GM12878 (cell line): Measurements from ENCODE around the gene ZNF317. TPM values are rescaled to one million over a fixed set of nuclear protein-coding genes. Genes with fewer than 3 reads are reported as not detected.

Experiments
- ATAC-seq: fragments of 200-7000 bp; cut with Tn5 transposase; 3 replicates; pipeline ENCODE4 v1.9.1; 2020; ENCODE audit warnings: mild to moderate bottlenecking, moderate library complexity
- BruUV-seq: library from RNA; stranded (reverse); fragments of 400-500 nt; replicated peaks from 2 replicates; lab custom pipeline; 2021; lab: Mats Ljungman, UMichigan
- CTCF ChIA-PET: fragments of 300-600 bp; sonication (Branson Sonifier 250); formaldehyde crosslinking; extraction: SDS; loops from one replicate; lab custom pipeline; 2021; ENCODE audit warnings: inconsistent platforms; lab: Yijun Ruan, JAX
- POLR2A ChIA-PET: fragments of 350-600 bp; formaldehyde crosslinking; extraction: SDS; loops from one replicate; lab custom pipeline; 2021; ENCODE audit warnings: inconsistent platforms; lab: Charles Lee
- RAD21 ChIA-PET: fragments of 300-600 bp; sonication (Branson Sonifier 250); formaldehyde crosslinking; loops from one replicate; lab custom pipeline; 2023; ENCODE audit warnings: antibody characterized with exemption; ENCODE audit not compliant: unreplicated experiment; lab: Charles Lee
- SMC1A ChIA-PET: fragments of 300-600 bp; sonication (Branson Sonifier 250); formaldehyde crosslinking; loops from one replicate; lab custom pipeline; 2023; ENCODE audit not compliant: unreplicated experiment, uncharacterized antibody; lab: Charles Lee
- DNase-seq: peaks from one replicate; pipeline ENCODE4 v3.0.0-alpha.2; 2011; ENCODE audit warnings: low read depth, low spot score
- FAIRE-seq: peaks from 3 replicates; lab custom pipeline; 2011; peaks lifted over from hg19 to GRCh38; lab: Jason Lieb, UNC
- H2AFZ ChIP-seq: 2 replicates; pipeline ENCODE4 v1.6.0; 2011; ENCODE audit warnings: low read depth, low read length, control low read depth; ENCODE audit not compliant: control insufficient read depth
- H3K27ac ChIP-seq: 2 replicates; pipeline ENCODE4 v1.5.1; 2011; ENCODE audit warnings: control low read depth; ENCODE audit not compliant: control insufficient read depth, insufficient read depth
- H3K27me3 ChIP-seq, 2 experiments: replicated peaks in 1 of 2; 2 replicates each; pipeline versions ENCODE4 v1.6.0 to v1.6.1; 2011; ENCODE audit warnings: low read length in 1 of 2; ENCODE audit not compliant: control insufficient read depth in 2 of 2, insufficient read depth in 2 of 2
- H3K36me3 ChIP-seq, 2 experiments: 2 replicates each; pipeline ENCODE4 v1.5.1; 2011; ENCODE audit warnings: low read length in 1 of 2; ENCODE audit not compliant: control insufficient read depth in 2 of 2, insufficient read depth in 2 of 2
- H3K4me1 ChIP-seq: 2 replicates; pipeline ENCODE4 v1.6.1; 2011; ENCODE audit warnings: mild to moderate bottlenecking, low read length, moderate library complexity, mixed read lengths; ENCODE audit not compliant: control insufficient read depth, insufficient read depth
- H3K4me2 ChIP-seq: 2 replicates; pipeline ENCODE4 v1.6.0; 2011; ENCODE audit warnings: control low read depth; ENCODE audit not compliant: control insufficient read depth, insufficient read depth
- H3K4me3 ChIP-seq: fragments of 200-600 bp; sonication (generic); 2 replicates; pipeline ENCODE4 v1.5.1; 2016
- H3K79me2 ChIP-seq: 2 replicates; pipeline ENCODE4 v1.6.0; 2011; ENCODE audit warnings: low read length; ENCODE audit not compliant: control insufficient read depth, insufficient read depth
- H3K9ac ChIP-seq: 2 replicates; pipeline ENCODE4 v1.8.0; 2011; ENCODE audit warnings: low read length, control low read depth, mixed read lengths; ENCODE audit not compliant: control insufficient read depth, insufficient read depth
- H3K9me3 ChIP-seq: replicated peaks from 3 replicates; pipeline ENCODE4 v1.5.1; 2011; ENCODE audit warnings: mild to moderate bottlenecking, low read length; ENCODE audit not compliant: control insufficient read depth, insufficient read depth
- H4K20me1 ChIP-seq: 2 replicates; pipeline ENCODE4 v1.6.0; 2011; ENCODE audit not compliant: control insufficient read depth, insufficient read depth
- ASH2L ChIP-seq: fragments of 300-600, 200-600 bp; sonication (generic); IDR thresholded peaks from 2 replicates; pipeline ENCODE4 v1.6.1; 2017; ENCODE audit warnings: low read depth, mild to moderate bottlenecking, borderline replicate concordance
- BRCA1 ChIP-seq: IDR thresholded peaks from 2 replicates; pipeline ENCODE4 v1.6.1; 2011; ENCODE audit warnings: low read depth, low read length, improper control_type of control experiment
- DPF2 ChIP-seq: fragments of 450-650 bp; IDR thresholded peaks from 2 replicates; pipeline ENCODE4 v1.6.1; 2017; ENCODE audit warnings: mild to moderate bottlenecking
- ETV6 ChIP-seq, 2 experiments: fragments of 450-650 bp in 1 of 2; IDR thresholded peaks in 1 of 2; conservative IDR thresholded peaks in 1 of 2; 2 replicates each; pipeline ENCODE4 v1.6.1; 2014; ENCODE audit warnings: antibody characterized with exemption in 1 of 2, borderline replicate concordance in 1 of 2, low read depth in 1 of 2, mild to moderate bottlenecking in 1 of 2, moderate library complexity in 1 of 2
- EZH2 ChIP-seq: IDR thresholded peaks from 2 replicates; pipeline ENCODE4 v1.6.1; 2012; ENCODE audit warnings: low read depth, mild to moderate bottlenecking, control low read depth, inconsistent platforms, low read length, borderline replicate concordance; ENCODE audit not compliant: control insufficient read depth
- KLF5 ChIP-seq: fragments of 450-650 bp; IDR thresholded peaks from 2 replicates; pipeline ENCODE4 v1.6.1; 2014; ENCODE audit warnings: mild to moderate bottlenecking; ENCODE audit not compliant: partially characterized antibody
- MLLT1 ChIP-seq: fragments of 450-650 bp; IDR thresholded peaks from 2 replicates; pipeline ENCODE4 v1.6.1; 2016; ENCODE audit warnings: mild to moderate bottlenecking
- NFYB ChIP-seq: IDR thresholded peaks from 2 replicates; pipeline ENCODE4 v1.6.1; 2011; ENCODE audit warnings: low read depth, mild to moderate bottlenecking, low read length, improper control_type of control experiment, moderate library complexity; ENCODE audit not compliant: insufficient read depth
- POU2F2 ChIP-seq: IDR thresholded peaks from 3 replicates; pipeline ENCODE4 v1.6.1; 2011; ENCODE audit warnings: low read depth, mild to moderate bottlenecking, low read length, borderline replicate concordance
- RAD51 ChIP-seq: fragments of 450-650 bp; IDR thresholded peaks from 2 replicates; pipeline ENCODE4 v1.6.1; 2016; ENCODE audit warnings: moderate library complexity, mild to moderate bottlenecking, inconsistent platforms
- RUNX3 ChIP-seq: IDR thresholded peaks from 2 replicates; pipeline ENCODE4 v1.6.1; 2012; ENCODE audit warnings: low read length, inconsistent platforms
- SMAD5 ChIP-seq: IDR thresholded peaks from 2 replicates; pipeline ENCODE4 v1.6.1; 2016; ENCODE audit warnings: antibody characterized with exemption, low read depth
- SPI1 ChIP-seq: IDR thresholded peaks from 2 replicates; pipeline ENCODE4 v1.6.1; 2011; ENCODE audit warnings: low read depth, mild to moderate bottlenecking, low read length, moderate library complexity, borderline replicate concordance; ENCODE audit not compliant: insufficient read depth
- TARDBP ChIP-seq: IDR thresholded peaks from 2 replicates; pipeline ENCODE4 v1.6.1; 2016; ENCODE audit warnings: borderline replicate concordance
- TBL1XR1 ChIP-seq: IDR thresholded peaks from 2 replicates; pipeline ENCODE4 v1.6.1; 2012; ENCODE audit warnings: low read depth, low read length, improper control_type of control experiment
- ZBED1 ChIP-seq: IDR thresholded peaks from 2 replicates; pipeline ENCODE4 v1.6.1; 2016; ENCODE audit warnings: borderline replicate concordance
- WGBS: methylation state at CpG from one replicate; pipeline ENCODE4 v1.1.6; 2016; ENCODE audit warnings: low lambda C conversion rate; ENCODE audit not compliant: insufficient replicate concordance, insufficient coverage; ENCODE audit errors: missing lambda C conversion rate; 5-methylcytosine and 5-hydroxymethylcytosine counted together
- in situ Hi-C: fragments of 300-500 bp; cut with MboI; formaldehyde crosslinking; loops from 9 replicates; pipeline ENCODE4 v1.14.3; 2018; ENCODE audit warnings: mixed read lengths
- intact Hi-C: fragments of 100-400 bp; cut with micrococcal nuclease; formaldehyde crosslinking; loops from one replicate; pipeline ENCODE4 v1.14.2; 2022; ENCODE audit not compliant: unreplicated experiment
- polyA plus RNA-seq, 11 experiments: library from polyadenylated mRNA; depleted of rRNA in 4 of 11; unstranded in 6 of 11; stranded (reverse) in 5 of 11; fragments of >200 nt; fragmentation: Nextera tagmentation in 4 of 11; fragmentation: Illumina TruSeq in 1 of 11; extraction: Ambion mirVana in 4 of 11; extraction: Trizol in 1 of 11; gene quantifications; 1 replicate in 1 of 11; 2 replicates in 10 of 11; pipeline versions ENCODE4 v1.2.1 to v1.2.3, GENCODE V29; 2011 to 2016; ENCODE audit warnings: inconsistent platforms in 2 of 11, missing spikeins in 2 of 11, low read depth in 1 of 11
- total RNA-seq, 4 experiments: library from RNA; depleted of rRNA in 3 of 4; stranded (reverse); fragments of >200 nt in 3 of 4; fragmentation: Illumina TruSeq in 1 of 4; extraction: Trizol in 1 of 4; gene quantifications; 2 replicates each; pipeline versions ENCODE4 v1.2.1 to v1.2.3, GENCODE V29; 2013 to 2021

ZNF317 gene
- total and polyA plus RNA-seq, 10 of the 15 experiments (the other 5 are each of a cell fraction or from before 2014, with no cell fraction given) = 22.7 to 39.4 (median 32.6) TPM

- Histone ChIP-seq H3K27ac (no peak within 1 kb of the TSS), H3K4me3 (no peak within 1 kb of the TSS), H2AFZ (no peak within 1 kb of the TSS), H3K4me1 (no peaks in the 10 kb centered on the region), H4K20me1 (no peaks in the 10 kb centered on the region), H3K79me2 (no peaks in the 10 kb centered on the region), H3K4me2 (no peak within 1 kb of the TSS), H3K27me3 (no peaks in the 10 kb centered on the region), H3K36me3 (no peaks in the 10 kb centered on the region), H3K9me3 (no peaks in the 10 kb centered on the region; the same call in 2 of the 3 replicates), H3K9ac (no peak within 1 kb of the TSS)
- in situ Hi-C loops (loop anchor here (25.0 kb wide), 1 partner anchor 1110 kb away; the partner anchor contains the start of gene S1PR2), intact Hi-C loops (no loop called here)
- BruUV-seq = no TSS peak
- FAIRE-seq (no peak), ATAC-seq (no peak), DNase-seq (no peak)
- TF ChIP-seq RAD51 (no peak), ASH2L (no peak), MLLT1 (no peak), SMAD5 (no peak)
- no CpG with 5 or more reads among the region's 1 CpG for WGBS
- ChIA-PET RAD21 (no interaction called here), SMC1A (no interaction called here), POLR2A (no interaction called here), CTCF (no interaction called here)
These were observed 13.2 kb upstream of the ZNF317 start, which contains the start of gene OR7G3 for GRCh38 chr19:9126900-9127405. TSS of gene OR7G3 (minus strand) at chr19:9126950. CDS start at chr19:9126950, 0 bp downstream.

- no peak for DNase-seq
- ChIA-PET SMC1A (no interaction called here), RAD21 (no interaction called here), CTCF (no interaction called here), POLR2A (no interaction called here)
- Histone ChIP-seq H3K36me3 (no peaks in the 10 kb centered on the region), H3K9me3 (no peaks in the 10 kb centered on the region; the same call in 2 of the 3 replicates), H3K4me2 (no peak overlapping the region), H3K79me2 (no peaks in the 10 kb centered on the region), H4K20me1 (no peaks in the 10 kb centered on the region), H3K27me3 (no peaks in the 10 kb centered on the region), H2AFZ (no peak overlapping the region), H3K27ac (no peak overlapping the region), H3K4me3 (no peak overlapping the region), H3K4me1 (no peaks in the 10 kb centered on the region), H3K9ac (no peak overlapping the region)
- FAIRE-seq = no peak
- in situ Hi-C loops = loop anchor here (25.0 kb wide), 1 partner anchor 1109 kb away; the partner anchor contains the start of gene S1PR2
- BruUV-seq = no TSS peak
- WGBS = 32% methylated on average over 3 of the region's 3 CpGs
- no peak for ATAC-seq
- intact Hi-C loops = no loop called here
- TF ChIP-seq TBL1XR1 = no peak
- TF ChIP-seq NFYB = no peak
- no peak for TF ChIP-seq TARDBP
- no peak for TF ChIP-seq RUNX3
- no peak for TF ChIP-seq SPI1
- TF ChIP-seq ZBED1 = no peak
- TF ChIP-seq ETV6 (conservative IDR thresholded peaks at IDR 0.05 in 1 of 2, IDR thresholded peaks at IDR 0.05 in 1 of 2; ENCODE audit: borderline replicate concordance in 1 of 2, low read depth in 1 of 2) = no peak
- TF ChIP-seq EZH2 = no peak
- TF ChIP-seq KLF5 = no peak
- no peak for TF ChIP-seq POU2F2
- TF ChIP-seq BRCA1 = no peak
- TF ChIP-seq DPF2 = no peak
These were observed 12.0 kb upstream of the ZNF317 start for GRCh38 chr19:9128171-9128570.
